Activated gamma-delta T cell (primary cell): Measurements from ENCODE around the gene PTPN1.

Source experiments
- DNase-seq: peaks from one replicate; lab custom pipeline; 2025; lab: John Stamatoyannopoulos, UW

Gene PTPN1

DNA sequence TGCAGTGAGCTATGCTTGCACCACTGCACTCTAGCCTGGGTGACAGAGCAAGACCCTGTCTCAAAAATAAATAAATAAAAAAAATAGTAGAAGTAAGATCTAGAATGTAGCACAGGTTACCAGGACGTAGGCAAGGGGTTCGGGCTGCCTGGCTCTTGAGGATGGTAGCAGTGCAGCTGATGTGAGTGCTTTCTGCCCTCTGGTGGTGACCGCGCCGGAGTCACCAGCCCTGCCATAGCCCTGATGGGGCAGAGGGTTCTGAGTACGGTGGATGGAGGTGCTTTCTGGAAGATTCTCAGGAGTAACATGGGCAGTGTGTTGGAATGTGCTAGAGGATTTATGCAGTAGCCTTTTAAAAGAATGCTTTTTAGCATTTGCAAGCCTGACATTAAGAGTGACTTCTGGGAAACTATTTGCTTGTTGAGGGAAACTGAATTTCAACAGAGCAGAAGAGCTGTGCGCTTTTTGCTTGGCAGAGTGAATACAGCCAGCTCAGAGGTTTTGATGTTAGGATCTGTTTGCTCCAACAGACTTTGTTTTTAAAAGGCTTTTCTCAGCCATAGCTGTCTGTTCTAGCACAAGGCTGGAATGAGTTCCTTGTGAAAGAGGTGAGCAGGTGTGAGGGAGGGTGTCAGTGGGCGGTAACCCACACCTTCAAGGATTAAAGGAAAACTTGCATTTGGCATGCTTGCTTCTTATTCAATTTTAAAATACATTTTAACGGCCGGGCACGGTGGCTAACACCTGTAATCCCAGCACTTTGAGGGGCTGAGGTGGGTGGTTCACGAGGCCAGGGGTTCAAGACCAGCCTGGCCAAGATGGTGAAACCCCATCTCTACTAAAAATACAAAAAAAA, 65.9 kb downstream of the PTPN1 start:
- DNase-seq: peak; percentile 28

DNA sequence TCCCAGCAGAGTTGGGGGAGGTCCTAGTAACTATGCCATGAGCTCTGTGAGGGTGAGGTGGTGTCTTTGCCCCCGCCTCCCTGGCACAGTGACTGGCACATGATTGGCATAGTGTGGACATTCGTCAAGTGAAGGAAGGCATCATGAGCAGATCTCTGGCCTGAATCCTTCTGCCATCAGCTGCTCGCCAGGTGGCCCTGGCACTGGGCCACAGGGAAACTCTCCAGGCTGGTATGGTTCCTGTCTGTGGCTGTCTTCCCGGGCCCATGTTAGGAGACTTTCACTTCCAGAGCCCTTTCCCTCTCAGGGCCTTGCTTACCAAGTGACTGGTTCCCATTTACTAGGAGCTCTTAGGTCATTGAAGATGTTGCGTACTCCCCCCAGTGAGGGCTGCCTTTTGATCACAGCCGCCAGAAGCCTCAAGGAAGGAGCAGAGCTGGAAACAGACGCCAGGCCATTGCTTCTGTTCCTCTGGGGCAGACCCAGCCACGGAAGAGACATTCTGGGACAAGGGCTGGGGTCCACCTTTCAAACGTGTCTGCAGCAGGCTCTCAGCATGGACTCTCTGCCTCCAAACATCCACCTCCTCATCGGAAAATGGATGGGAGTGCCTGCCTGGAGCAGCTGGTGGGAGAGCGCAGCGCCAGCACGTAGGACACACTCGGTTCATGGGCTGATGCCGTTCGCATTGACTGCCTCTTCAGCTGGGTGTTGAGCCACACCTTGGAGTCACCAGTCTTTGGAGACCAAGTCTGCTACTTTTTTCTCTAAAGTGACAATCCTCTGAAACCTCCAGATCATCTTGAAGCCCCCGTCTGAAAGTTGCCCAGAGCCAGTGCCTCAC, 67.2 kb downstream of the PTPN1 start:
- DNase-seq: no peak

GRCh38 chr20:50578061-50578777, 68.0 kb downstream of the PTPN1 start:
- DNase-seq: no peak

GRCh38 chr20:50578778-50579165, 68.6 kb downstream of the PTPN1 start:
- DNase-seq: no peak

- DNase-seq: no peak
These were observed 69.3 kb downstream of the PTPN1 start for GRCh38 chr20:50579511-50579910.

GRCh38 chr20:50580016-50580747, 70.0 kb downstream of the PTPN1 start:
- DNase-seq: no peak

DNA sequence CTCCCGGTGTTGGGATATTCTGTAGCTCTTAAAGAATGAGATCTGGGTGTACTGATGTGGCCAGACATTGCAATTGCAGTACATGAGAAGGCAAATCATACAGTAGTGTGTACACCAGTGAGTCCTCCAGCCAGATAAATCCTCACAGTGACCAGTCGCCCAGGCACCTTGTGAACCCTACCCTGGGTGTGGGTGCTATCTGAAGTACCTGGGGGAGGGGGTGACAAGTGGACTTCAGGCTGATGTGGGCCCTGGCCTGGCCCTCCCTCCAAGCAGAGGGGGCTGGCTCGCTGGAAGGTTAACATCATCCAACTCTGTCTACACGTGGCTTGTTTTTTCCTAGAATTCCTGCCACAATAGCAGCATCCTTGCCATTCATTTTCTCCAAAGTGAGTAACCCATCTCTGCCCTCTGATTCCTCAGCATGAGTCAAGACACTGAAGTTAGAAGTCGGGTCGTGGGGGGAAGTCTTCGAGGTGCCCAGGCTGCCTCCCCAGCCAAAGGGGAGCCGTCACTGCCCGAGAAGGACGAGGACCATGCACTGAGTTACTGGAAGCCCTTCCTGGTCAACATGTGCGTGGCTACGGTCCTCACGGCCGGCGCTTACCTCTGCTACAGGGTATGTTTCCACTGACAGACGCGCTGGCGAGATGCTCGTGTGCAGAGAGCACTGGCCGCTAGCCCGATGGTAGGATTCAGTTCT, 70.8 kb downstream of the PTPN1 start:
- DNase-seq: no peak

- DNase-seq: no peak
These were observed 71.9 kb downstream of the PTPN1 start for GRCh38 chr20:50582092-50582491.

DNA sequence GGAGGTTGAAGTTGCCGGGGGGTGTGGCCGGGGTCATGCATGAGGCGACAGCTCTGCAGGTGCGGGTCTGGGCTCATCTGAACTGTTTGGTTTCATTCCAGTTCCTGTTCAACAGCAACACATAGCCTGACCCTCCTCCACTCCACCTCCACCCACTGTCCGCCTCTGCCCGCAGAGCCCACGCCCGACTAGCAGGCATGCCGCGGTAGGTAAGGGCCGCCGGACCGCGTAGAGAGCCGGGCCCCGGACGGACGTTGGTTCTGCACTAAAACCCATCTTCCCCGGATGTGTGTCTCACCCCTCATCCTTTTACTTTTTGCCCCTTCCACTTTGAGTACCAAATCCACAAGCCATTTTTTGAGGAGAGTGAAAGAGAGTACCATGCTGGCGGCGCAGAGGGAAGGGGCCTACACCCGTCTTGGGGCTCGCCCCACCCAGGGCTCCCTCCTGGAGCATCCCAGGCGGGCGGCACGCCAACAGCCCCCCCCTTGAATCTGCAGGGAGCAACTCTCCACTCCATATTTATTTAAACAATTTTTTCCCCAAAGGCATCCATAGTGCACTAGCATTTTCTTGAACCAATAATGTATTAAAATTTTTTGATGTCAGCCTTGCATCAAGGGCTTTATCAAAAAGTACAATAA, 72.5 kb downstream of the PTPN1 start:
- no peak for DNase-seq

GRCh38 chr20:50583442-50584150, 73.4 kb downstream of the PTPN1 start:
- DNase-seq: no peak

- DNase-seq: no peak
These were observed 74.5 kb downstream of the PTPN1 start for GRCh38 chr20:50584687-50585086.

DNA sequence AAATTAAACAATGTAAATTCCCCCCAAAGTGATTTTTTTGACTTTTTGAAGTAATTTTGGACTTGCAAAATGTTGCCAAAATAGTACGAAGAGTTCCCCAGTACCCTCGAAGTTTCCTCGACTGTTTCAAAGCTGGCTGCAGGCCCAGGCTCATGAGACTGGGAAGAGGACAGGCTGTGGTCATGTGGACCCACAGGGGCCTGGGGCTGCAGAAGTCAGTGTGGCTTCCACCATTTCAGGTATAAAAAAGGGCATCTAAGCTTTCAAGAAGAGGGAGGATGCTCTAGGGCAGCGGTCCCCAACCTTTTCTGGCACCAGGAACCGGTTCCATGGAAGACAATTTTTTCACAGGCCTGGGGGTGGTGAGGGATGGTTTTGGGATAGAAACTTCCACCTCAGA, 75.0 kb downstream of the PTPN1 start:
- DNase-seq: no peak

DNA sequence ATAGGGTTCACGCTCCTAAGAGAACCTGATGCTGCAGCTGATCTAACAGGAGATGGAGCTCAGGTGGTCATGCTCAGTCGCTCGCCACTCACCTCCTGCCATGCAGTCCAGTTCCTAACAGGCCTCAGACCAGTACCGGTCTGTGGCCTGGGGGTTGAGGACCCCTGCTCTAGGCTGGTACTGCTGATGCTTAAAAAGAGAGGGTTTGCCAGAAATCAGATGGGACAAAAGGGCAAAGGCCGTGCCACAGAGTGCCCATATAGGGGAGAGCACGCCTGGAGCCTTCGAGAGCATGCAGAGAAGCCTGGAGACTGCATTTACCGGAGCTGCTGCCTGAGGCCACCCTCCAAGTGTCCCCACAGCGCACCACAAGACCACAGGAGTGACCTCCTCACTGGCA, 75.5 kb downstream of the PTPN1 start:
- no peak for DNase-seq

DNA sequence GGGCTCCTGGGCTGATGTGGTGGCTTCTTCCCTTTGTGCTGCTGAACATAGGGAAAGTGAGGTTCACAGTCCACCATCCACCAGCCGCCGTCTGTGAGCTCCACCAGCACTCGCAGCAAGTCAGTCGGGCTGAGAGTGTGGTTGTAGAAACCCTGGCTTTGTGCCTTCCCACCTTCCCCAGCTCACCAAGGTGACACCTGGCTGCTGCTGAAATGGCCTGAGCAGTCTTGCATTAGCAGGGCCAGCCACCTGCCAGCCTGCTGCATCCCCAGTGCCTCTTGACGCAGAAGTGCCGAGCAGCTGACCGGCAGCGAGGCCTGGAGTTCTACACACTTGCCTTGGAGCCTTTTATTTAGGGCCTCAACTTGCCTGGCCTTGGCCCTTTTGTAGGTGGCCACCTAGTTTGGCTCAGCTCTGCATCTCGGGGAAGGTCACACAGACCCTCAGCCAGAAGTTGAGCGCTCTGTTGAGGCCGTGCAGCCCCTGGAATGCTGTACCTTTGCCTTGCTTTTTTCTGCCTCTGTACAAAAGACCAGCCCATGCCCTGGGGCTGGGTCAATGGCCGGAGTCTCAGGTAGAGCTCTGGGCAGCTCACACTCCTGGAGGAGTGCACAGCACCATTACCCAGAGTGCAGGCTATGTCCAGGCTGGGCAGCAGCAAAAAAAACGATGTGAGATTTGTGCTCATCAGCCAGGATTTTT, 76.5 kb downstream of the PTPN1 start:
- no peak for DNase-seq

DNA sequence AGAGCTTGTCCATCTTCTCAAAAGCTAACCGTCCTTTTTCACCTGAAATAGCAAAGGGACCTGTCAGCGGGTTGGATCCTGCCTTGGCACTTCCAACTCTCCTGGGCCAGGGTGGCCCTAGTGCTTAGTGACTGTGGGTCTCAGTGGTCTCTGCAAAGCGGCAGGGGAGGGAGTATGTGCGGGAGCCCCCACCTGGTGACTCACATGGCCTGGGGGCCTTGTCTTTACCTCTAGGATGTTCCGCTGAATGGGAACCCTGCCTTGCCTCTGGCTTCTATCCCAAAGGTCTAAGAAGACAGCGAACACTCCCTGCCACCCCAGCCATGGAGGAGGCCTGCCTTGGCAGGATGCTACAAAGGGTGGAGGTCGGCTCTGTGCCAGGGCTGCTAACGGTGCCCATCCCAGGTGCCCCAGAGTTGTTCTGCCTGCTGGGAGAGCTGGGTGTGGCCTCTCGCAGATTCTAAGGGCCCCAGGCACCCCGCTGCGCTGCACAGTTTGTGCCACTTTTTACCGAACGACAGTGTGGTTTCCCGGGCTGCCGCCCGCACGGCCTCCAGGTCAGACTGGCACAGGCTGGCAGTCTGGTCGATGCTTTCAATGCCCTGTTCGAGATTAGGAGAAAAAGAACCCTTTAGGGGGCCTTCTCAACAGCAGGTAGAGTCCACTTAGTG, 77.2 kb downstream of the PTPN1 start:
- no peak for DNase-seq

DNA sequence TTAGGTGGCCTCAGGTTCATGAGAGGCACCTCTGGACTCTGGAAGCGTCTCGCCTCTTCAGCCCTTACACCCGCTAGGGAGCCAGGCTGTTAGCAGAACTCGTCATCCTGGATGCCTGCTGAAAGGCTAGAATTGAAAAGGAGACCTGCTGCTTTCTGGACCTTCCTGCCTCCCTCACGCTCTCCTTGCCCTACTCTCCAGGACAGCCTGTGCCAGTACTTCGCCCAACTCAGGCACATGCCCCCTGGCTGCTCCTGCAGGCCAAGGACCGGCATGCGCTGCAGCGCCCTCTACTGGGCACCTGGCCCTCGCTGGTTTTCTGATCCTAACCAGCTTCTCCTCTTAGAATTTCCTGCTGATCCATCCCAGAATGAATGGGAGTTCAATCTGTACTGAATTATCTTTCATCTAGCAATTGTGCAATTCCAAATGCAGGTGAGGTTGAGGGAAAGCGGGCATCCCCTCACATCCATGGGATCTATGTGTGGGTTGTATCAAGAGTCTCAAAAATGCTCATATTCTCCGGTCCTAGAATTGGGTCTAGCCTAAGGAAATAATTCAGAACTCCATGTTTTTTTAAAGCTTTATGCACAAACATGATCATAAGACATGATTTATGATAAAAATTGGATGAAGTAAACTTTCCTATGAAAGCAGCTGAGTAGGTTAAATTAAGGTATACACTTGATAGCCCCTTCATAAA, 78.0 kb downstream of the PTPN1 start:
- peak; percentile 40 for DNase-seq

DNA sequence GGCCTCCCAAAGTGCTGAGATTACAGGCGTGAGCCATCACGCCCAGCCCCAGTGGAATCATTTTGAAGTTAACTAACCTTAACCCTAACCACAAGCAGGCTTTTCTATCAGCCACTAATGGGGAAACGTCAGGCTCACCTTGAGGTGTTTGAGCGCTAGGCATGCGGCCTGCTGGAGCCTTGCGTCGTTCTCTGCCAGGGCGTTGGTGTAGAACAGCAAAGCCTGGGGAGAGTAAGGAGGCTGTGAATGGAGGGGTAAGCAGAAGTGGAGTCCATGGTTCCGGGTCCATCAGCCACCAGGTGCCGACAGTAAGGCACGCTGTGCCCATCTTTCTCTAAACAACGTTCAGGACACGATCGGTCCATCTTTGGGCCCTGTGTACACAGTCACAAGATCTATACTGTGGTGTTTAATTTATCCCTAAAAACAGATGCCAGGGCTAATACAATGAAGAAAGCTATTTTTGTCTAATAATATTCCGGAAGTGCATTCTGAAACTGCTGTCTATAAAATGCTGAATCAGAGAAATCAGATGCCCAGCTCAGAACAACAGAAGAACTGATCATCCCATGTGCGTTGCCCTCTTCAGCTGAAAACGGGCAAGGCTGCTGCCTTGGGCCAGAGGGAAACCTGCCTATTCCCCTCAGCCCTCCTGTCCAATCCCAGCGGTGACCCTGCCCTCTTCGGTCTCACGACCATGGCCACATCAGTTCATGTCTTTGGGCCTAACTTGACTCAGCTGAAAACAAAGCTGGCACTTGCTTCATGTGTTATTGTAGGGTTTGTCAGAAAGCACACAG, 79.6 kb downstream of the PTPN1 start:
- DNase-seq: no peak
